ENCODE measurements around the gene RNF8.
"Not testable (repeated sequence)": the region's sequence is repeated elsewhere in the genome, so short reads cannot be mapped to it uniquely, and the experiment has no call there.

Gene RNF8

DNA sequence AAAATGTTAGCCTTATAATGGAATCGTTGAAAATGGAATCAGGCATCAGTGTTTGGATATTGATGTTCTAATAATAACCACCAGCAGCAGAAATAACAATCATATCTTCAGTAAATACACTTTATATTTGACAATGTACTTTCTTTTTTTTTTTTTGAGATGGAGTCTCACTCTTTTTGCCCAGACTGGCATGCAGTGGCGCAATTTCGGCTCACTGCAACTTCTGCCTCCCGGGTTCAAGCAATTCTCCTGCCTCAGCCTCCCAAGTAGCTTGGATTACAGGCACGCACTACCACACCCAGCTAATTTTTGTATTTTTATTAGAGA, 89.4 kb downstream of the RNF8 start:
- WGBS, 2 experiments, result 86 to 96% methylated on average over 4 to 5 of the region's 5 CpGs
- not testable (repeated sequence) for H3K4me3 ChIP-seq (ENCODE audit: insufficient read depth, low read depth, low read length); H3K27ac ChIP-seq (ENCODE audit: insufficient read depth, low read depth, low read length, poor library complexity, severe bottlenecking); H3K9me3 ChIP-seq (ENCODE audit: control insufficient read depth, low read length); H3K27me3 ChIP-seq (ENCODE audit: control insufficient read depth, insufficient read depth, low read length, poor library complexity, severe bottlenecking); H3K4me1 ChIP-seq (ENCODE audit: control insufficient read depth, insufficient read depth, low read length)
- peaks cover 27% of the 10 kb centered on the region for H3K36me3 ChIP-seq (ENCODE audit: control insufficient read depth, insufficient read depth, low read length)
